WI38 (cell line): ENCODE results near the gene PPP2R2C.

ENCODE experiments used
- H3K4me3 ChIP-seq: 2 replicates; pipeline ENCODE4 v1.5.1; 2011; ENCODE audit warnings: low read depth, mild to moderate bottlenecking, control low read depth, low read length
- TF ChIP-seq, protein P1 (sequence below): IDR thresholded peaks from 2 replicates; pipeline ENCODE4 v1.5.1; 2012; ENCODE audit warnings: low read depth, mild to moderate bottlenecking, control low read depth, low read length

Gene PPP2R2C

DNA sequence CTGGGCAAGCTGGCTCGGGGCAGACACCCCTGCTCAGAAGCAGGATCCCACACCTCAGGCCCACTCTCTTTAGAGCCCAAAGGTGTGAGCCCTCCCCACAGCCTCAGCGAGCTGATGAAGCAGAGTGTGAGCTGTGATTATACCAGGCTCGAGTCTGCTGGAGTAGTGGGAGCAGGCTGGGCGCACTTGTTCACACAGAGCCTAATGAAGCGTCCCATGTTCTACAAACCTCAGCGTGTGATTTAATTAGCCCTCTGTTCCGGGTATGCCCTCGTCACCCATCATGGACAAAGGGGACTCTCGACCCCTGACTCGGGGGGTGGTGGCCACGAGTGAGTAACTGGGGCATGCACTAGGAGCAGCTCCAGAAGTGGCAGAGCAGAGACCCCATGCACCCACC, 62.3 kb downstream of the PPP2R2C start:
- H3K4me3 ChIP-seq: no peak overlapping the region

DNA sequence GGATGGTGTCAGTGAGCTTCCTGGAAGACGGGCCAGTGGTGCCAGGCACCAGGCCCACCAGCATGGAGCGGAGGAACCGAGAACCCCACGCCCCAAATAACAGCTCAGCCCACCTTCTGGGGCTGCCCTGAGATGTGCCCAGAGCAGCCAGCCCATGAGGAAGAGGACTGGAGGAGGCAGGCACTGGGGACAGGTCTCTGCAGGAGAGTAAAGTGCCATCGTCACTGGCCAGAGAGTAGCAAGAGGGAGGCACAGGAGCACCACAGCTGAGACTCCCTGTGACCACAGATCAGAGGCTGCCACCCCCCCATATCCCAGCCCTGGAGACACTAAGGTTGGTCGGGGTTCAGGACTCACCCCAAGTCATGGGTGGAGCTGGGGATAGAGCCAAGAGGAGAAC, 63.0 kb downstream of the PPP2R2C start:
- TF ChIP-seq, protein P1, sequence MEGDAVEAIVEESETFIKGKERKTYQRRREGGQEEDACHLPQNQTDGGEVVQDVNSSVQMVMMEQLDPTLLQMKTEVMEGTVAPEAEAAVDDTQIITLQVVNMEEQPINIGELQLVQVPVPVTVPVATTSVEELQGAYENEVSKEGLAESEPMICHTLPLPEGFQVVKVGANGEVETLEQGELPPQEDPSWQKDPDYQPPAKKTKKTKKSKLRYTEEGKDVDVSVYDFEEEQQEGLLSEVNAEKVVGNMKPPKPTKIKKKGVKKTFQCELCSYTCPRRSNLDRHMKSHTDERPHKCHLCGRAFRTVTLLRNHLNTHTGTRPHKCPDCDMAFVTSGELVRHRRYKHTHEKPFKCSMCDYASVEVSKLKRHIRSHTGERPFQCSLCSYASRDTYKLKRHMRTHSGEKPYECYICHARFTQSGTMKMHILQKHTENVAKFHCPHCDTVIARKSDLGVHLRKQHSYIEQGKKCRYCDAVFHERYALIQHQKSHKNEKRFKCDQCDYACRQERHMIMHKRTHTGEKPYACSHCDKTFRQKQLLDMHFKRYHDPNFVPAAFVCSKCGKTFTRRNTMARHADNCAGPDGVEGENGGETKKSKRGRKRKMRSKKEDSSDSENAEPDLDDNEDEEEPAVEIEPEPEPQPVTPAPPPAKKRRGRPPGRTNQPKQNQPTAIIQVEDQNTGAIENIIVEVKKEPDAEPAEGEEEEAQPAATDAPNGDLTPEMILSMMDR: no peak
- H3K4me3 ChIP-seq: no peak overlapping the region

More for the DNA sequence above, 62.3 kb downstream of the PPP2R2C start:
- TF ChIP-seq, protein P1: no peak

DNA sequence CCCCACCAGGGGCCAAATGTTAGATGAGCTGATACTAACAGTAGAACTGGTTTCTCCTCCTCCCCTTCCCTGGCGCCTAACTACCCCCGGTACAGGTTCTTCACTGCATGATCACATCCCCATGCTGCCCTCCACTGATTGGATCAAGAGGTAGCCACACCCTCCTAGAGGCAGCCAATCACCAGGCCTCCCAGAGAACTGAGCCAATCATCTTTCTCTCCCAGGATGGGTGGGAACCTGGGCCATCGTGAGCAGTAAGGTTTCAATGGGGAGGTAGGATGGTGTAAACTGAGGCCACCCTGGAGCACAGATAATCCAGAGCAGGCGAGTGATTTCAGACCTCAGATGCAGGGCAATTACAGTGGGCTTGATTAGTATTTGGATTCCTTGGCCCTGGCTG, 64.2 kb downstream of the PPP2R2C start:
- TF ChIP-seq, protein P1: no peak
- no peak overlapping the region for H3K4me3 ChIP-seq

DNA sequence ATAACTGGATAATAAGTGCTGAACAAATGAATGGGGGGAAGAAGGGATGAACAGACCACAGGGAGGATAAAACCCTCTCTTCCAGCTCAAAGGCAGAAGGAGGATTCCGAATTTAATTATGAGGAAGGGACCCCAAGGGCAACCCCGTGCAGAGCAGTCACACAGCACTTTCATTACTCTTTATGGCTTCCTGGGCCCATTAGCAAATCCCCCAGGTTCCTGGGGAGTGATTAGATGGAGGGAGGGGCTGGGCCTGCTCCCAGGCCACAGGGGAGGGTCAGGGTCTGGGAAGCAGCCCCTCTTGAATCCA, 67.1 kb downstream of the PPP2R2C start:
- TF ChIP-seq, protein P1: no peak

DNA sequence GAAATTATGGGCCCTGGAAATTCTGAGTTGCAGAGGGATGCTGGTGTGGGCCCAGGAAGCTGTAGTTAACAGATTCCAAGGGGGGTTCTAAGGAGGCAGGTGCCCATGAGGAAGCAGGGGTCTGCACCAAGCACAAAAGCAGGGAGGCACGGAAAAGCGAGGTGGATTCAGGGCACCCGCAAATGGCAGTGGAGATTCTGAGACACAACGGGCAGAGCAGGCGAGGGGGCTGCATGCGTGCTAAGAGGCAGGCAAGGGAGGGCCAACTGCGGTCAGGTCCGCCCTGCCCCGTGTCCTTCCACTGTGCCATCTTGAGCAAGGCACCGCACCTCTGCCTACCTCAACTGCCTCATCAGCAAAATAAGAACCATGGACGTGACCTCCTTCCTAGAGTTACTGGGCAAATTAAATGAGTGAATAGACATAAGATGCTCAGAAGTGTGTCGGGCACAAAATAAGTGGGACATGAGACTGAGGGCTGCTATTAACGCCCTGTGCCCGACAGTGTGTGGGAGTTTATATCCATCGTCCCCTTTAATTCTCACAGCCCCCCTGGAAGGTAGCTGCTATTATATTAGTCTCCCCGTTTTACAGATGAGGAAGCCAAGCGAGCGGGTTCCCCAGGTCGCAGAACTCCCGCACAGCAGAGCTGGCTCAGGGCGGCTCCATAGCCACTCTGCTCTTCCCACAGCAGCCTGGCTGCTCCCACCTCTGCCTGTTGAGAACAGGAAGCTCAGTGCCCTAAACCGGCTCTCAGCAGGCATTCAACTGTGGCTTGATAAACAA, 67.6 kb downstream of the PPP2R2C start:
- H3K4me3 ChIP-seq: no peak overlapping the region
- TF ChIP-seq, protein P1: no peak

More for the DNA sequence above, 67.1 kb downstream of the PPP2R2C start:
- H3K4me3 ChIP-seq: no peak overlapping the region

DNA sequence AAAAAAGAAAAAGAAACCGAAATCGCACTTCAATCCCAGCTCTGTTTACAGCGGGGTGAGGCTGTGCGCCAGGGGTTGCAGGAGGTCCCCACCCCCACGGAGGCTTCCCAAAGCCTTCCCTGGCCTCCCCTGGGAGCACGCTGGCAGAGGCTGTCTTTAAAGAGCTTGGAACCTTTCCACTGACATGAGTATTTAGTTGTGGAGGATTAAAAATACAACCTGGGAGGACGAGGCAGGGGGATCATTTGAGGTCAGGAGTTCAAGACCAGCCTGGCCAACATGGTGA, 69.1 kb downstream of the PPP2R2C start:
- H3K4me3 ChIP-seq: no peak overlapping the region
- TF ChIP-seq, protein P1: no peak

DNA sequence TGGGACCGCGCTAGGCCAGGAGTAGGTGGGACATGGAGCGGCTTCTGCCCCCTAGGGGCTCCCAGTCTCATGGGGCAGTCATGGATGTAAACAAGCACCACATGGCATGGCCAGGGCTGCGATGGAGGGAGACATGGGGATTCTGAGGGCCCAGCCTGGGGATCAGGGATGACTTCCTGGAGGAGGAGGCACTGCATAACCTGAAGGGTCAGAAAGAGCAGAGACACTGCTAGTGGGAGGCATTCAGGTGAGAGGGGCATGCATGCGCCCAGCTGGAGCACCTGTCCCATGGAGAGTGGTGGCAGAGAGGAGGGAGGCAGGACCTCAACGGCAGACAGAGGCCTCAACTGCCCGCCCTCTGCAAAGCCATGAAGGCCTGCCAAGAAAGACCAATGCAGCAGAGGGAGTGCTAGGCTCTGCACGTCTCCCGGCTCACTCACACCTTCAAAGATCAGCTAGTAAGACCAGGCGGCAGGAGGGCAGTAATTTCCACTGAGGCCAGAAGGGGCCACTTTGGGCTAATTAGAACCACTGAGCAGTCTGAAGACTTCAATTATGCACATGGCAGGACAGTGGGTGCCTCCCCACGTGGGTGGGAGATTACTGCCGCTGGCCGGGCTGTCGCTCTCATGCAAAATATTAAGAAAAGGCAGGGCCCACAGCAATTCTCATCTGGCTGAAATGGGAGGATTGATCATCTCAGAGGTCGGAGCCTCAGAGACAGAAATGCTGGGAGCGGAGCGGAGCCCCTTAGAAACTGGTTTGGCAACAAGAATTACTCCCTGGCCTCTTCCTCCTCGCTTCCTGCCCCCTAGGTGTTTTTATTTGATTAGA, 69.6 kb downstream of the PPP2R2C start:
- no peak overlapping the region for H3K4me3 ChIP-seq
- TF ChIP-seq, protein P1: no peak
